Endothelial cell of umbilical vein (primary cell): ENCODE results near the gene BTBD17. TPM values are rescaled to one million over a fixed set of nuclear protein-coding genes. Genes with fewer than 3 reads are reported as not detected.

ENCODE experiments used
- BruUV-seq: library from RNA; stranded (reverse); fragments of 400-500 nt; replicated peaks from 2 replicates; lab custom pipeline; 2021; lab: Mats Ljungman, UMichigan
- CTCF ChIA-PET: fragments of 300-600, 350-600 bp; sonication (Branson Sonifier 250); formaldehyde crosslinking; loops from one replicate; lab custom pipeline; 2021; ENCODE audit warnings: antibody characterized with exemption, inconsistent platforms; lab: Charles Lee
- POLR2A ChIA-PET: fragments of 300-600, 350-600 bp; sonication (Branson Sonifier 250); formaldehyde crosslinking; loops from one replicate; lab custom pipeline; 2021; ENCODE audit warnings: antibody characterized with exemption, inconsistent platforms; lab: Charles Lee
- DNase-seq: peaks from one replicate; pipeline ENCODE4 v3.0.0-alpha.2; 2011; ENCODE audit warnings: low read depth, low spot score
- FAIRE-seq: peaks from 2 replicates; lab custom pipeline; 2011; peaks lifted over from hg19 to GRCh38; lab: Jason Lieb, UNC
- H2AFZ ChIP-seq: 2 replicates; pipeline ENCODE4 v1.6.0; 2012; ENCODE audit warnings: low read depth, low read length, control low read depth, inconsistent platforms
- H3K27ac ChIP-seq: 2 replicates; pipeline ENCODE4 v1.5.1; 2011; ENCODE audit warnings: low read depth, mild to moderate bottlenecking, control low read depth, low read length, moderate library complexity; ENCODE audit not compliant: insufficient read depth
- H3K27me3 ChIP-seq, 2 experiments: 2 replicates each; pipeline versions ENCODE4 v1.6.0 to v1.6.1; 2011; ENCODE audit warnings: low read length in 2 of 2, mixed read lengths in 1 of 2; ENCODE audit not compliant: control insufficient read depth in 2 of 2, insufficient read depth in 2 of 2
- H3K36me3 ChIP-seq, 2 experiments: 2 replicates in 1 of 2; 3 replicates in 1 of 2; pipeline ENCODE4 v1.5.1; 2011; ENCODE audit warnings: low read length in 2 of 2, mild to moderate bottlenecking in 1 of 2, moderate library complexity in 1 of 2; ENCODE audit not compliant: control insufficient read depth in 2 of 2, insufficient read depth in 2 of 2; ENCODE audit errors: extremely low read depth in 1 of 2
- H3K4me1 ChIP-seq: 3 replicates; pipeline ENCODE4 v1.5.1; 2011; ENCODE audit warnings: mild to moderate bottlenecking, low read length; ENCODE audit not compliant: control insufficient read depth, insufficient read depth; ENCODE audit errors: extremely low read depth
- H3K4me2 ChIP-seq: 2 replicates; pipeline ENCODE4 v1.6.1; 2011; ENCODE audit warnings: low read length, control low read depth, mixed read lengths; ENCODE audit not compliant: insufficient read depth
- H3K4me3 ChIP-seq, 3 experiments: fragments of 200-600 bp in 1 of 3; sonication (generic), shearing (Covaris generic) in 1 of 3; replicated peaks in 1 of 3; 2 replicates each; pipeline ENCODE4 v1.5.1; 2011 to 2016; ENCODE audit warnings: control low read depth in 3 of 3, low read length in 3 of 3, mild to moderate bottlenecking in 2 of 3, inconsistent platforms in 1 of 3, low read depth in 1 of 3, moderate library complexity in 1 of 3; ENCODE audit not compliant: insufficient read depth in 1 of 3
- H3K79me2 ChIP-seq: 2 replicates; pipeline ENCODE4 v1.6.0; 2012; ENCODE audit warnings: low read length, inconsistent platforms; ENCODE audit not compliant: control insufficient read depth, insufficient read depth
- H3K9ac ChIP-seq: replicated peaks from 2 replicates; pipeline ENCODE3; 2011; ENCODE audit warnings: low read length, control low read depth; ENCODE audit not compliant: insufficient read depth; ENCODE audit errors: extremely low read depth
- H3K9me1 ChIP-seq: replicated peaks from 3 replicates; pipeline ENCODE4 v1.6.0; 2011; ENCODE audit warnings: mild to moderate bottlenecking, low read length; ENCODE audit not compliant: control insufficient read depth, insufficient read depth; ENCODE audit errors: extremely low read depth
- H3K9me3 ChIP-seq: replicated peaks from 2 replicates; pipeline ENCODE4 v1.5.1; 2012; ENCODE audit warnings: low read length, inconsistent platforms; ENCODE audit not compliant: control insufficient read depth, insufficient read depth
- H4K20me1 ChIP-seq: replicated peaks from 2 replicates; pipeline ENCODE3; 2011; ENCODE audit warnings: mild to moderate bottlenecking, low read length; ENCODE audit not compliant: control insufficient read depth, insufficient read depth; ENCODE audit errors: extremely low read depth
- EZH2 ChIP-seq: IDR thresholded peaks from 2 replicates; pipeline ENCODE4 v1.6.1; 2012; ENCODE audit warnings: borderline replicate concordance, low read depth, mild to moderate bottlenecking, moderate library complexity, low read length, inconsistent platforms; ENCODE audit not compliant: severe bottlenecking
- FOS ChIP-seq: IDR thresholded peaks from 2 replicates; pipeline ENCODE4 v1.6.1; 2011; ENCODE audit warnings: mild to moderate bottlenecking, low read length, moderate library complexity, borderline replicate concordance; ENCODE audit not compliant: insufficient read depth
- GATA2 ChIP-seq: IDR thresholded peaks from 2 replicates; pipeline ENCODE4 v1.7.0; 2011; ENCODE audit warnings: low read depth, mild to moderate bottlenecking, moderate library complexity, mixed read lengths, low read length; ENCODE audit not compliant: insufficient read length, insufficient read depth
- JUN ChIP-seq: IDR thresholded peaks from 2 replicates; pipeline ENCODE4 v1.6.1; 2011; ENCODE audit warnings: borderline replicate concordance, low read depth; ENCODE audit not compliant: insufficient read length, insufficient read depth
- MYC ChIP-seq: IDR thresholded peaks from one replicate; pipeline ENCODE4 v1.6.1; 2011; ENCODE audit warnings: mild to moderate bottlenecking, low read depth, low read length
- POLR2A ChIP-seq: IDR thresholded peaks from 2 replicates; pipeline ENCODE4 v1.6.1; 2012; ENCODE audit warnings: low read depth, mild to moderate bottlenecking, control low read depth, low read length
- POLR2AphosphoS5 ChIP-seq: IDR thresholded peaks from 2 replicates; pipeline ENCODE4 v1.6.1; 2012; ENCODE audit warnings: low read depth, mild to moderate bottlenecking, control low read depth, low read length, moderate library complexity; ENCODE audit not compliant: insufficient read depth
- dilution Hi-C: fragments of 300-500 bp; cut with MboI; formaldehyde crosslinking; loops from one replicate; pipeline ENCODE4 v1.15.0; 2019; ENCODE audit warnings: low sequenced_read_pairs; ENCODE audit not compliant: extremely low pct_ligation_motif_present
- intact Hi-C: fragments of 100-400 bp; cut with micrococcal nuclease; formaldehyde crosslinking; loops from one replicate; pipeline ENCODE4 v1.10.0; 2022
- polyA plus RNA-seq, 4 experiments: library from polyadenylated mRNA; depleted of rRNA in 3 of 4; stranded (reverse) in 3 of 4; unstranded in 1 of 4; fragments of >200 nt; gene quantifications; 2 replicates each; pipeline versions ENCODE4 v1.2.1 to v1.2.3, GENCODE V29; 2011 to 2012; ENCODE audit warnings: missing spikeins in 1 of 4
- total RNA-seq: library from RNA; stranded (reverse); gene quantifications from 2 replicates; pipeline ENCODE4 v1.2.3, GENCODE V29; 2021
- TF ChIP-seq, protein P1 (sequence below): IDR thresholded peaks from 2 replicates; pipeline ENCODE4 v1.6.1; 2011; ENCODE audit not compliant: insufficient read depth, insufficient read length
- TF ChIP-seq, protein P2 (sequence below), 2 donors: IDR thresholded peaks; 1 replicate in 1 of 2; 2 replicates in 1 of 2; pipeline ENCODE4 v1.5.1; 2011; ENCODE audit warnings: low read length in 2 of 2, mild to moderate bottlenecking in 2 of 2, moderate library complexity in 2 of 2, control low read depth in 1 of 2, inconsistent platforms in 1 of 2, low read depth in 1 of 2; ENCODE audit not compliant: insufficient read depth in 1 of 2; ENCODE audit errors: extremely low read depth in 1 of 2

BTBD17 gene
- total and polyA plus RNA-seq, 2 donors (not counting 3 experiments of a cell fraction or from before 2014, with no cell fraction given), result not detected

DNA sequence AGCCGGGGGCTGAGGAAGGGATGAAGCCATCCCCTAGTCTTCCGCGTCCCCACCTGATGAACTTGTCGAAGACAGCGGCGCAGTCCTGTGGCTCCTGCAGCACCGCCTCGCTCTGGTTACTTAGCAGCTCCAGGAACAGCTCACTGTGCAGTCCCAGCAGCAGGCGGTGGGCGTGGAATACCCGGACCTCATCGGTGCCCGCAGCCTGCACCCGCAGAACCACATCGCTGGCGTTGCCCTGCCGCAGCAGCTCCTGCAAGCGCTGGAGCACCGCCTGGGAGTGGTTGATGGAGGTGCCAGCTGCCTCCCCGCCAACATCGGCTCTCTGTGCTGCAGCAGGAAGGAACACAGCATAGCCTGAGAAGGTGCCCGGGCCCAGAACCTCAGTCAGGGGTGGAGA is 1.8 kb downstream of the BTBD17 start:
- Histone ChIP-seq H2AFZ (no peak overlapping the region), H3K4me2 (no peak overlapping the region), H3K27ac (no peak overlapping the region), H4K20me1 (no peaks in the 10 kb centered on the region), H3K27me3 (peaks cover 10 to 22% of the 10 kb centered on the region in 2 experiments), H3K9me1 (no peaks in the 10 kb centered on the region), H3K4me1 (no peaks in the 10 kb centered on the region), H3K9me3 (no peaks in the 10 kb centered on the region), H3K9ac (no peak overlapping the region), H3K79me2 (no peaks in the 10 kb centered on the region), H3K36me3 (no peaks in the 10 kb centered on the region), H3K4me3 (no peak overlapping the region)
- FAIRE-seq (no peak), DNase-seq (no peak)
- TF ChIP-seq, protein P1, sequence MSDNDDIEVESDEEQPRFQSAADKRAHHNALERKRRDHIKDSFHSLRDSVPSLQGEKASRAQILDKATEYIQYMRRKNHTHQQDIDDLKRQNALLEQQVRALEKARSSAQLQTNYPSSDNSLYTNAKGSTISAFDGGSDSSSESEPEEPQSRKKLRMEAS, result no peak
- TF ChIP-seq FOS (no peak), POLR2AphosphoS5 (no peak), EZH2 (no peak), JUN (no peak), POLR2A (no peak), GATA2 (no peak), MYC (no peak)
- TF ChIP-seq, protein P2, sequence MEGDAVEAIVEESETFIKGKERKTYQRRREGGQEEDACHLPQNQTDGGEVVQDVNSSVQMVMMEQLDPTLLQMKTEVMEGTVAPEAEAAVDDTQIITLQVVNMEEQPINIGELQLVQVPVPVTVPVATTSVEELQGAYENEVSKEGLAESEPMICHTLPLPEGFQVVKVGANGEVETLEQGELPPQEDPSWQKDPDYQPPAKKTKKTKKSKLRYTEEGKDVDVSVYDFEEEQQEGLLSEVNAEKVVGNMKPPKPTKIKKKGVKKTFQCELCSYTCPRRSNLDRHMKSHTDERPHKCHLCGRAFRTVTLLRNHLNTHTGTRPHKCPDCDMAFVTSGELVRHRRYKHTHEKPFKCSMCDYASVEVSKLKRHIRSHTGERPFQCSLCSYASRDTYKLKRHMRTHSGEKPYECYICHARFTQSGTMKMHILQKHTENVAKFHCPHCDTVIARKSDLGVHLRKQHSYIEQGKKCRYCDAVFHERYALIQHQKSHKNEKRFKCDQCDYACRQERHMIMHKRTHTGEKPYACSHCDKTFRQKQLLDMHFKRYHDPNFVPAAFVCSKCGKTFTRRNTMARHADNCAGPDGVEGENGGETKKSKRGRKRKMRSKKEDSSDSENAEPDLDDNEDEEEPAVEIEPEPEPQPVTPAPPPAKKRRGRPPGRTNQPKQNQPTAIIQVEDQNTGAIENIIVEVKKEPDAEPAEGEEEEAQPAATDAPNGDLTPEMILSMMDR (IDR thresholded peaks at IDR 0.05; ENCODE audit: extremely low read depth in 1 of 2, insufficient read depth in 1 of 2, low read depth in 1 of 2, low read length in 2 of 2), result no peak
- no TSS peak for BruUV-seq
- intact Hi-C loops, result no loop called here
- POLR2A ChIA-PET, result no interaction called here
- CTCF ChIA-PET, result interaction anchor here (0.7 to 1.6 kb wide), 4 partner anchors 9 to 54 kb away, joined by 3 to 12 read pairs (median 4); partner anchors contain the start of gene GPR142
- dilution Hi-C loops, result no loop called here
